WTC11 (cell line): ENCODE data around the gene PMIS2. TPM values are rescaled to one million over a fixed set of nuclear protein-coding genes. Genes with fewer than 3 reads are reported as not detected.

Experiments used
- ATAC-seq: fragments of 200-7000 bp; cut with Tn5 transposase; 2 replicates; pipeline ENCODE4 v1.10.0; 2021; ENCODE audit warnings: mild to moderate bottlenecking, moderate library complexity
- CTCF ChIA-PET: fragments of 300-600 bp; sonication (Branson Sonifier 250); formaldehyde crosslinking; loops from one replicate; lab custom pipeline; 2021; ENCODE audit warnings: antibody characterized with exemption; lab: Charles Lee
- POLR2A ChIA-PET: fragments of 350-600 bp; sonication (Branson Sonifier 250); formaldehyde crosslinking; loops from one replicate; lab custom pipeline; 2021; ENCODE audit warnings: antibody characterized with exemption; lab: Charles Lee
- DNase-seq: peaks from one replicate; pipeline ENCODE4 v3.0.0; 2021; ENCODE audit warnings: low spot score
- H3K27ac Mint-ChIP-seq: 2 replicates; pipeline ENCODE4 v1.8.0; 2021; ENCODE audit warnings: mixed read lengths
- H3K27me3 Mint-ChIP-seq: 2 replicates; pipeline ENCODE4 v1.8.0; 2021; ENCODE audit warnings: low read depth, mild to moderate bottlenecking, moderate library complexity, mixed read lengths
- H3K36me3 Mint-ChIP-seq: 2 replicates; pipeline ENCODE4 v1.8.0; 2021; ENCODE audit warnings: mixed read lengths
- H3K4me1 Mint-ChIP-seq: 2 replicates; pipeline ENCODE4 v1.8.0; 2022; ENCODE audit warnings: mixed read lengths
- H3K4me3 Mint-ChIP-seq: 2 replicates; pipeline ENCODE4 v1.8.0; 2021; ENCODE audit warnings: mild to moderate bottlenecking, moderate library complexity, mixed read lengths
- H3K9me3 Mint-ChIP-seq: 2 replicates; pipeline ENCODE4 v1.8.0; 2021; ENCODE audit warnings: mixed read lengths
- CREM ChIP-seq: sonication (generic); formaldehyde crosslinking; IDR thresholded peaks from 2 replicates; pipeline ENCODE4 v1.8.1; 2022; ENCODE audit warnings: mild to moderate bottlenecking, missing genetic modification reagents, moderate library complexity
- ETV6 ChIP-seq: sonication (generic); formaldehyde crosslinking; IDR thresholded peaks from 2 replicates; pipeline ENCODE4 v1.8.1; 2022; ENCODE audit warnings: mild to moderate bottlenecking, missing genetic modification reagents
- FOXP1 ChIP-seq: sonication (generic); formaldehyde crosslinking; IDR thresholded peaks from 2 replicates; pipeline ENCODE4 v1.8.0; 2022; ENCODE audit warnings: missing genetic modification reagents, mild to moderate bottlenecking, moderate library complexity, borderline replicate concordance
- MXD4 ChIP-seq: fragments of 250-450 bp; sonication (Bioruptor Pico); IDR thresholded peaks from 2 replicates; pipeline ENCODE4 v1.8.0; 2021; ENCODE audit warnings: mild to moderate bottlenecking, moderate library complexity, borderline replicate concordance
- NFATC4 ChIP-seq: fragments of 250-450 bp; sonication (Bioruptor Pico); IDR thresholded peaks from 2 replicates; pipeline ENCODE4 v1.9.0; 2021; ENCODE audit warnings: mild to moderate bottlenecking
- NFE2L1 ChIP-seq: sonication (generic); formaldehyde crosslinking; IDR thresholded peaks from 2 replicates; pipeline ENCODE4 v1.8.1; 2023; ENCODE audit warnings: missing genetic modification reagents
- NR2C2 ChIP-seq: sonication (generic); formaldehyde crosslinking; IDR thresholded peaks from 2 replicates; pipeline ENCODE4 v1.8.0; 2022; ENCODE audit warnings: mild to moderate bottlenecking, missing genetic modification reagents
- RORB ChIP-seq: fragments of 250-450 bp; sonication (Bioruptor Pico); IDR thresholded peaks from 2 replicates; pipeline ENCODE4 v1.9.0; 2021; ENCODE audit warnings: mild to moderate bottlenecking
- SMAD3 ChIP-seq: sonication (generic); formaldehyde crosslinking; IDR thresholded peaks from 2 replicates; pipeline ENCODE4 v1.8.0; 2022; ENCODE audit warnings: missing genetic modification reagents, mild to moderate bottlenecking, borderline replicate concordance
- ZNF121 ChIP-seq: sonication (generic); formaldehyde crosslinking; IDR thresholded peaks from 2 replicates; pipeline ENCODE4 v1.8.0; 2023; ENCODE audit warnings: missing genetic modification reagents
- ZNF232 ChIP-seq: sonication (generic); formaldehyde crosslinking; IDR thresholded peaks from 2 replicates; pipeline ENCODE4 v1.8.0; 2022; ENCODE audit warnings: mild to moderate bottlenecking, missing genetic modification reagents
- ZNF263 ChIP-seq: sonication (generic); formaldehyde crosslinking; IDR thresholded peaks from 2 replicates; pipeline ENCODE4 v1.8.1; 2022; ENCODE audit warnings: low read depth, mild to moderate bottlenecking, moderate library complexity, missing genetic modification reagents
- total RNA-seq: library from RNA; stranded (reverse); gene quantifications from 3 replicates; pipeline ENCODE4 v1.2.3, GENCODE V29; 2021
- TF ChIP-seq, protein P1 (sequence below): sonication (generic); formaldehyde crosslinking; IDR thresholded peaks from 2 replicates; pipeline ENCODE4 v1.8.1; 2022; ENCODE audit warnings: missing genetic modification reagents, borderline replicate concordance
- TF ChIP-seq, protein P2 (sequence below): sonication (generic); formaldehyde crosslinking; IDR thresholded peaks from 2 replicates; pipeline ENCODE4 v1.8.0; 2022; ENCODE audit warnings: mild to moderate bottlenecking, missing genetic modification reagents
- TF ChIP-seq, protein P3 (sequence below): sonication (generic); formaldehyde crosslinking; IDR thresholded peaks from 2 replicates; pipeline ENCODE4 v1.8.0; 2023; ENCODE audit warnings: missing genetic modification reagents, mild to moderate bottlenecking, borderline replicate concordance
- TF ChIP-seq, protein P4 (sequence below): fragments of 200-600 bp; IDR thresholded peaks from 2 replicates; pipeline ENCODE4 v1.8.0; 2022; ENCODE audit warnings: antibody characterized with exemption
- TF ChIP-seq, protein P5 (sequence below): sonication (generic); formaldehyde crosslinking; IDR thresholded peaks from 2 replicates; pipeline ENCODE4 v1.8.1; 2023; ENCODE audit warnings: mild to moderate bottlenecking, missing genetic modification reagents, moderate library complexity

PMIS2 gene
- total RNA-seq, 1 experiment from 2014 or later = not detected

DNA sequence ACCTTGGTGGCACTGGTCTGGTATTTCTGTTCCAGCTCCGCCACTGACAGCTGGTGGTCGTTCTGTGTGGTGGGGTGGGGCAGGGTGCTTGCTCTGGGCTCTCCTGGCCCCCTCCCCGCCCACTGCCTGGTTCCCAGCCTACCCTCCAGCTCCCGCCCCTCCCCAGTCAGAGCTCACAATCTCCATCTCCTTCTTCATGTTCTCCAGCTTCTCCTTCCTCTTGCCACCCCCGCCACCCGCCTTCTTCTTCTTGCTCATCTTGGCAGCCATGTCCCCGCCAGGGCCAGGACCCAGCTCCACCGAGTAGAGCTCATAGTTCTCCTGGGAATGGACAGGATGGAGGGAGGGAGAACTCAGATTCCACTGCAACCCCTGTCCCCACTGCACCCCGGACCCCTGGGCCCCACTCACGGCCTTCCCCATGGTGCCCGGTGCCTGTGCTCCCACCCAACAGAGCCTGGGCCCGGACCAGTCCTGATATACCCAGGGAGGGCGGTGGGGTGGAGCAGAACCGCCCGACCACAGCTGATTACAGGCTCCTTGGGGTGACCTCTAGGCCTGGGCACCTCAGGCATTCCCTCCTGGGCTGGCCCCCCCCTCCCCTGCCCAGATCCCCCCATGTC is 22.7 kb upstream of the PMIS2 start, which contains the start of gene ATP4A (continued):
- TF ChIP-seq, protein P1, sequence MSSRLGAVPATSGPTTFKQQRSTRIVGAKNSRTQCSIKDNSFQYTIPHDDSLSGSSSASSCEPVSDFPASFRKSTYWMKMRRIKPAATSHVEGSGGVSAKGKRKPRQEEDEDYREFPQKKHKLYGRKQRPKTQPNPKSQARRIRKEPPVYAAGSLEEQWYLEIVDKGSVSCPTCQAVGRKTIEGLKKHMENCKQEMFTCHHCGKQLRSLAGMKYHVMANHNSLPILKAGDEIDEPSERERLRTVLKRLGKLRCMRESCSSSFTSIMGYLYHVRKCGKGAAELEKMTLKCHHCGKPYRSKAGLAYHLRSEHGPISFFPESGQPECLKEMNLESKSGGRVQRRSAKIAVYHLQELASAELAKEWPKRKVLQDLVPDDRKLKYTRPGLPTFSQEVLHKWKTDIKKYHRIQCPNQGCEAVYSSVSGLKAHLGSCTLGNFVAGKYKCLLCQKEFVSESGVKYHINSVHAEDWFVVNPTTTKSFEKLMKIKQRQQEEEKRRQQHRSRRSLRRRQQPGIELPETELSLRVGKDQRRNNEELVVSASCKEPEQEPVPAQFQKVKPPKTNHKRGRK (CRISPR knock-in tag) = no peak

DNA sequence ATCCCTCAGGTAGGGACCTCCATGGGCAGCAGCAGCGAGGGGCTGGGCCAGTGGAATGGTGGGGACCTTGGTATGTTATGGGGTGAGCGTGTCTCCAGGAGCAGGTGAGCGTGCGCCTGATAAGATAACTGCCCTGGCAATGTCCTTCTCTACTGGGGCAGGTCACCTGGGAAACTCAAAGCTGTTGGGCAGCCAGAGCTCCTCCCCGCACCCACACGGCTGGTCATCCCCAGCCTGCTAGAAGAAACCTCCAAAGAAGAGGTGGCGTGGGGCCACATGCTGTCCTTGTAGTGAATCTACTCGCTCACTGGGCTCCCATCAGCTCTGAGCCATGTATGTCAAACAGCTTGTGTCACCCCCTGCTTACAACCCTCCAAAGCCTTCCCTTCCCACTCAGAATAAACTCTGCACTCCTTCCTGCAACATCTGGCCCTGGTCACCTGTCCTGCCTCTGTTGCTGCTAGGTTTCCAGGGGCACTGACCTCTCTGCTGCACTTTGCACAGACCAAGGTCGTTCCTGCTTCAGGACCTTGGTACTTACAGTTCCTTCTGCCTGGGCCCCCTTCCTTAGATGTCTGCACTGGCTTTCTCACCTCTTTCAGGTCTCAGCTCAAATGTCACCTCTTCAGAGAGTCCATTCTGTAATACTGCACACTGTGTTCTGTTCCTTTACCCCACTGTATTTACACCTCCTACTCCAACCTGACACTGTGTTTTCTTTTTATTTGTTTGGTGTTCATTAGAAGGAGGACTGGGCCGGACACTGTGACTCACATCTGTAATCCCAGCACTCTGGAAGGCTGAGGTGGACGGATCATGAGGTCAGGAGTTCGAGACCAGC is 20.7 kb upstream of the PMIS2 start:
- Mint-ChIP-seq H3K36me3 (no peaks in the 10 kb centered on the region), H3K27me3 (peaks cover 22% of the 10 kb centered on the region), H3K4me3 (no peak overlapping the region), H3K4me1 (peaks cover 1% of the 10 kb centered on the region), H3K9me3 (no peaks in the 10 kb centered on the region), H3K27ac (no peak overlapping the region)
- DNase-seq (no peak), ATAC-seq (no peak)
- CTCF ChIA-PET = no interaction called here
- TF ChIP-seq ZNF121 (CRISPR knock-in tag) (no peak), SMAD3 (CRISPR knock-in tag) (no peak), RORB (CRISPR knock-in tag) (no peak), FOXP1 (CRISPR knock-in tag) (no peak), ETV6 (CRISPR knock-in tag) (no peak), ZNF263 (CRISPR knock-in tag) (no peak), CREM (CRISPR knock-in tag) (no peak), ZNF232 (CRISPR knock-in tag) (no peak), NFE2L1 (no peak), MXD4 (no peak), NR2C2 (no peak), NFATC4 (no peak)
- TF ChIP-seq, protein P2, sequence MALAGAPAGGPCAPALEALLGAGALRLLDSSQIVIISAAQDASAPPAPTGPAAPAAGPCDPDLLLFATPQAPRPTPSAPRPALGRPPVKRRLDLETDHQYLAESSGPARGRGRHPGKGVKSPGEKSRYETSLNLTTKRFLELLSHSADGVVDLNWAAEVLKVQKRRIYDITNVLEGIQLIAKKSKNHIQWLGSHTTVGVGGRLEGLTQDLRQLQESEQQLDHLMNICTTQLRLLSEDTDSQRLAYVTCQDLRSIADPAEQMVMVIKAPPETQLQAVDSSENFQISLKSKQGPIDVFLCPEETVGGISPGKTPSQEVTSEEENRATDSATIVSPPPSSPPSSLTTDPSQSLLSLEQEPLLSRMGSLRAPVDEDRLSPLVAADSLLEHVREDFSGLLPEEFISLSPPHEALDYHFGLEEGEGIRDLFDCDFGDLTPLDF (CRISPR knock-in tag) = no peak
- TF ChIP-seq, protein P3, sequence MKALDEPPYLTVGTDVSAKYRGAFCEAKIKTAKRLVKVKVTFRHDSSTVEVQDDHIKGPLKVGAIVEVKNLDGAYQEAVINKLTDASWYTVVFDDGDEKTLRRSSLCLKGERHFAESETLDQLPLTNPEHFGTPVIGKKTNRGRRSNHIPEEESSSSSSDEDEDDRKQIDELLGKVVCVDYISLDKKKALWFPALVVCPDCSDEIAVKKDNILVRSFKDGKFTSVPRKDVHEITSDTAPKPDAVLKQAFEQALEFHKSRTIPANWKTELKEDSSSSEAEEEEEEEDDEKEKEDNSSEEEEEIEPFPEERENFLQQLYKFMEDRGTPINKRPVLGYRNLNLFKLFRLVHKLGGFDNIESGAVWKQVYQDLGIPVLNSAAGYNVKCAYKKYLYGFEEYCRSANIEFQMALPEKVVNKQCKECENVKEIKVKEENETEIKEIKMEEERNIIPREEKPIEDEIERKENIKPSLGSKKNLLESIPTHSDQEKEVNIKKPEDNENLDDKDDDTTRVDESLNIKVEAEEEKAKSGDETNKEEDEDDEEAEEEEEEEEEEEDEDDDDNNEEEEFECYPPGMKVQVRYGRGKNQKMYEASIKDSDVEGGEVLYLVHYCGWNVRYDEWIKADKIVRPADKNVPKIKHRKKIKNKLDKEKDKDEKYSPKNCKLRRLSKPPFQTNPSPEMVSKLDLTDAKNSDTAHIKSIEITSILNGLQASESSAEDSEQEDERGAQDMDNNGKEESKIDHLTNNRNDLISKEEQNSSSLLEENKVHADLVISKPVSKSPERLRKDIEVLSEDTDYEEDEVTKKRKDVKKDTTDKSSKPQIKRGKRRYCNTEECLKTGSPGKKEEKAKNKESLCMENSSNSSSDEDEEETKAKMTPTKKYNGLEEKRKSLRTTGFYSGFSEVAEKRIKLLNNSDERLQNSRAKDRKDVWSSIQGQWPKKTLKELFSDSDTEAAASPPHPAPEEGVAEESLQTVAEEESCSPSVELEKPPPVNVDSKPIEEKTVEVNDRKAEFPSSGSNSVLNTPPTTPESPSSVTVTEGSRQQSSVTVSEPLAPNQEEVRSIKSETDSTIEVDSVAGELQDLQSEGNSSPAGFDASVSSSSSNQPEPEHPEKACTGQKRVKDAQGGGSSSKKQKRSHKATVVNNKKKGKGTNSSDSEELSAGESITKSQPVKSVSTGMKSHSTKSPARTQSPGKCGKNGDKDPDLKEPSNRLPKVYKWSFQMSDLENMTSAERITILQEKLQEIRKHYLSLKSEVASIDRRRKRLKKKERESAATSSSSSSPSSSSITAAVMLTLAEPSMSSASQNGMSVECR (CRISPR knock-in tag) = no peak
- TF ChIP-seq, protein P1 (CRISPR knock-in tag) = no peak
- TF ChIP-seq, protein P4, sequence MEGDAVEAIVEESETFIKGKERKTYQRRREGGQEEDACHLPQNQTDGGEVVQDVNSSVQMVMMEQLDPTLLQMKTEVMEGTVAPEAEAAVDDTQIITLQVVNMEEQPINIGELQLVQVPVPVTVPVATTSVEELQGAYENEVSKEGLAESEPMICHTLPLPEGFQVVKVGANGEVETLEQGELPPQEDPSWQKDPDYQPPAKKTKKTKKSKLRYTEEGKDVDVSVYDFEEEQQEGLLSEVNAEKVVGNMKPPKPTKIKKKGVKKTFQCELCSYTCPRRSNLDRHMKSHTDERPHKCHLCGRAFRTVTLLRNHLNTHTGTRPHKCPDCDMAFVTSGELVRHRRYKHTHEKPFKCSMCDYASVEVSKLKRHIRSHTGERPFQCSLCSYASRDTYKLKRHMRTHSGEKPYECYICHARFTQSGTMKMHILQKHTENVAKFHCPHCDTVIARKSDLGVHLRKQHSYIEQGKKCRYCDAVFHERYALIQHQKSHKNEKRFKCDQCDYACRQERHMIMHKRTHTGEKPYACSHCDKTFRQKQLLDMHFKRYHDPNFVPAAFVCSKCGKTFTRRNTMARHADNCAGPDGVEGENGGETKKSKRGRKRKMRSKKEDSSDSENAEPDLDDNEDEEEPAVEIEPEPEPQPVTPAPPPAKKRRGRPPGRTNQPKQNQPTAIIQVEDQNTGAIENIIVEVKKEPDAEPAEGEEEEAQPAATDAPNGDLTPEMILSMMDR = no peak
- TF ChIP-seq, protein P5, sequence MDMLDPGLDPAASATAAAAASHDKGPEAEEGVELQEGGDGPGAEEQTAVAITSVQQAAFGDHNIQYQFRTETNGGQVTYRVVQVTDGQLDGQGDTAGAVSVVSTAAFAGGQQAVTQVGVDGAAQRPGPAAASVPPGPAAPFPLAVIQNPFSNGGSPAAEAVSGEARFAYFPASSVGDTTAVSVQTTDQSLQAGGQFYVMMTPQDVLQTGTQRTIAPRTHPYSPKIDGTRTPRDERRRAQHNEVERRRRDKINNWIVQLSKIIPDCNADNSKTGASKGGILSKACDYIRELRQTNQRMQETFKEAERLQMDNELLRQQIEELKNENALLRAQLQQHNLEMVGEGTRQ (CRISPR knock-in tag) = no peak
- POLR2A ChIA-PET = no interaction called here
